GM11168 (cell line): Measurements from ENCODE around the gene PAF1.

Experiments used
- in situ Hi-C: fragments of 300-500 bp; cut with MboI; formaldehyde crosslinking; loops from one replicate; pipeline ENCODE4 v1.12.0; 2022; ENCODE audit warnings: low sequenced_read_pairs; ENCODE audit not compliant: unreplicated experiment

The PAF1 gene

DNA sequence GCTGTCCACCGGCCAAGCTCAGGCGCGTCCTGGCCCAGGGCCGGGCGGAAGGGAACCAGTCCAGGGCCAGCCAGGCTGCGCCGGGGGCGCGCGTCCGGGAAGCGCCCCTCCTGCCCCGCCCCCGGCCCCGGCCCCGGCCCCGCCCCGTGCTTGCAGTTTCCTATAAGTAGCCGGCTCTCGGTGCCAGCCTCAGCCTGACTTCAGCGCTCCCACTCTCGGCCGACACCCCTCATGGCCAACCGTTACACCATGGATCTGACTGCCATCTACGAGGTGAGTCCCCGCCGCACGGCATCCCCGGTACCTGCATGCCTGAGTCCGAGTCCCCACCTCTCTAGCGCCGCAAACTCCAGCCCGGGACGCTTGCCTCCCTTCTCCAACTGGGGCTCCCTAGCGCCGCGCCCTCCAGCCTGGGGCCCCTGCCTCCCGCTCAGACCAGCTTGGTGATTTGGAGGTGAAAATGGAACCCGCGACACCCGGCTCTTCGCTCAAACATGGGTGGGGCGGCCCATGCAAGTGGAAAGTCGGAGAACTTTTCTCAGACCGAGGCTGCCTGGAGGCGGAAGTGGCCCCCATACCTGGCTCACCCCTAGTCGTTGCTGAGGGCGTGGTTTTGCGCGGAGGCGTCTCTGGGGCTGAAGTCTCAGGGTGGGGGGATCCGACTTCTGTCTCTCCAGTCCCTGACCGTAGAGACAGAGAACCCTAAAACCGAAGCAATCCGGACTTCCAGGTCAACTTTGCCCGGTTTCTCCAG lies 15.9 kb upstream of the PAF1 start, which contains the start of gene ZFP36:
TSS of gene ZFP36 (plus strand) at position 192 of the 754 bp plus-strand sequence. CDS start at position 250, 58 bp downstream.
- in situ Hi-C loops, result no loop called here

DNA sequence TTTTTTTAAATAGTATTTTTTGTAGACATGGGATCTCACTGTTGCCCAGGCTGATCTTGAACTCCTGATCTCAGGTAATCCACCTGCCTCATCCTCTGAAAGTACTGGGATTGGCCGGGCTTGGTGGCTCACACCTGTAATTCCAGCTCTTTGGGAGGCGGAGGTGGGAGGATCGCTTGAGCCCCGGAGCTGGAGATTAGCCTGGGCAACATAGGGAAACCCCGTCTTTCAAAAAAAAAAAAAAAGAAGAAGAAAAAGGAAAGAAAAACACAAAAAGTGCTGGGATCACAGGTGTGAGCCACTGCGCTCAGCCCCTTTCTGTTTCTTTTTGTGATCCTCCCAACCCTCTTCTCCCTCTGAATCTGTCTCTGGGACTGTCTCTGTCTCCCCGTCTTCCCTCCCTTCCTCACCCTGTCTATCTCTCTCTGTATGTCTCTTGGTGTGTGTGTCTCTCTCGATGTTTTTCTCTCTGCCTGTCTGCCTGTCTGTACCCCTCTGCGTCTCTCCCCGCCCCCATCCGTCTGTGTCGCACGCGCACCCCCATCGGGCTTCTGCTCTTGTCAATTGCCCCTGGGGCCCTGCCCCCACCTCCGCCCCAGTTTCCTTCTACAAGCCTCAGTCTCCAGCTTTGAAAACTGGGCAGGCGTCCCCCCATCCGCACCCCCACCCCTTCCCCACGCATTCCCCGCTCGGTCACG lies 15.2 kb upstream of the PAF1 start:
- in situ Hi-C loops, result no loop called here

DNA sequence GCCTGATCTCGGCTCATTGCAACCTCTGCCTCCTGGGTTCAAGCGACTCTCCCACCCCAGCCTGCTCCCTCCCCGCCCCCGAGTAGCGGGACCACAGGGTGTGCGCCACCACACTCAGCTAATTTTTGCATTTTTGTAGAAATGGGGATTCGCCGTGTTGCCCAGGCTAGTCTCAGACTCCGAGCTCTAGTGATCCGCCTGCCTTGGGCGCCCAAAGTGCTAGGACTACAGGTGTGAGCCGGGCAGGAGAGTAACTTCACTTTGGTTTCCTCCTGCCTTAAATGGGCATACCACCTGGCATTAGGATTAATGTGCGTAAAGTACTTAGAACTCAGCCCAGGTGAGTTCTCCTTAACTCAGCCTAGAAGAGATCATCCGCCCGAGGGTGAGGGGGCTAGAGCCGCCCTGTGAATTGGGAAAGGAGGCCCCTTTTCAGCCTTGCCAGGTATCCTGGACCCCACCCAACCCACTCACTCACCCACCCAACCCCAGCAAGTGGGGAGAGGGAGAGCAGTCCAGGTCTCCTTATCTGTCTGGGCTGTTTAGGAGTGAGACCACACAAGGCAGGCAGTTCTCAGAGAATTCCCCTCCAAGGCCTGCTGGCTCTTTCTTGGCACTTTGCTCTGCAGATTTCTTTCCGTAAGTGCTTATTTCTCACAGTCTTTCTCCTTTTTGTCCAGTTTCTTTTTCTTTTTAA lies 14.5 kb upstream of the PAF1 start:
- in situ Hi-C loops, result no loop called here

DNA sequence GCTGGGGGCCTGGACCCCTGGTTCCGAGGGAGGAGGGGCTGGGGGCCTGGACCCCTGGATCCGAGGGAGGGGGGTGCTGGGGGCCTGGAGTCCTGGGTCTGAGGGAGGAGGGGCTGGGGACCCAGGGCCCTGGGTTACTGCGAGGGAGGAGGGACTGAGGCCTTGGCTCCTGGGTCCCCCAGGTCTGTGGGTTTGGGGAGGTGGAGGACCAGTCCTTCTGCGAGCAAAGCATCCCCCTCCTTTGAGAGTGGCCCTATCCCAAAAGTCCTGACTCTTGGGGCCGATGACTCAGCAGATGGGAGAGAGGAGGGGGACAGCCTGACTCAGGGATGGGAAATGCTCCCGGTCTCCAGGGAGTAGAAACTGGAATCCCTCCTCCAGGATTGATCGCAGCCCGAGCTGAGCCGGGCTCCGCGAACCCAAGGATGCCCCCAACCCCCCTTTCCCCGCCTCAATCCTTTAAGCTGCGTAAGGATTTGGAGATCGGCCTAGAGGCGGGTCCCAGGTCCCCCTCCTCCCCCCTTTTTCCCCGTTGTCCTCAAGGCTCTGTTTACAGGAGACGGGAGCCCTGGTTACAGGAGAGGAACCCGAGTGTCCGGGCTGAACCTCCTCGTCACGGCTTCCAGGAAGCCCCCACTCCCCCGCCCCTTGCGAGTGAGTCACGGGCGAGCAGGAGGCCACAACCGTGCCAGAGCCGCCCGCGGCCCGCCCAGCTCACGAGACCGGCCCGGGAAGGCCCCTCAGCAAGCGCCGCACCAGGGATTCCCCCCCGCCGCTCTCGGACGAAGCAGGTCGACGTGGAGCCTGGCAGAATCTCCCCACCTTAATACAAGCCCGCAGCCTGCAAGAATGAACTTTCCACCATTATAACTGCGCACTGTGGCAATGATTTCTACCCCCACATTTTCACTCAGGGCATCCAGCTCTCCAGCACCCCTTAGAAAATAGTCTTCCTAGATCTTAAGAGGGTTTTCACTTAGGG lies 12.7 kb upstream of the PAF1 start:
- in situ Hi-C loops, result no loop called here

DNA sequence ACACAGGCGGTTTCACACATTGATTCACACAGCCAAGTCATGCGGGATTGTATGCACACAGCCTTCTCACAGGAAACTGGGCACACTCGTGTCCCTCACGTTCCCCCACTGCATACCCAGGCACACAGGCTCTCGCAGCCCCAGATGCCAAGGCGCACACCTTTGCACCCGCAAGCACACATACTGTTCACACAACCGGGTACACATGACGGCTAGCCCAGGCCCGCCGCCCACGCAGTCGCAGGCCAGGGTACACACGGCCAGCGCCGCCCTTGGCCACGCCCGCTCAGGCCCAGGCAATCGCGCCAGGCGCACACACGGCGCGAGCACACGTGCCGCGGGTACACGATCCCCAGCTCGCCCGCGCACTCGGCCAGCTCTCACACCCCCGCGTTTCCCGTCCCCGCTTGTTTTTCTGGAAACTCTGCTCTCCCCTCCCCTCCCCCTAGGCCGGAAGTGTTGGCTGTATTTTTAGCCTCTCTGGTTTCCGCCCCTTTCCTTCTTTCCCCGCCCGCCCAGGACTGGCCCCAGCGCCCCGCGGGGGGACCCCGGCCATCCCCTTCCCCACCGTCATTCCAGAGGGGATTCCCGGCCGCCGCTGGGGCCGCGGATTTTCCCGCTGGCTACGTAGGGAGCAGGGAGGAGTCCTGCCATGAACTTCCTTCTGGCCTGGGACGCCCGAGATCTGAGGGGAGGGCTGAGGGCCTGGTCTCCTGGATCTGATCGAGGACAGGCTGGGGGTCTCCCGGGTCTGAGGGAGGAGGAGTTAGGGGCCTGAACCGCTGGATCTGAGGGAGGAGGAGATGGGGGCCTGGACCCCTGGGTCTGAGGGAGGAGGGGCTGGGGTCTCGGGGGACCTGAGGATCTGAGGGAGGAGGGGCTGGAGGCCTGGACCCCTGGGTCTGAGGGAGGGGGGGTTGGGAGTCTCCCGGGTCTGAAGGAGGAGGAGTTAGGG lies 11.7 kb upstream of the PAF1 start:
- in situ Hi-C loops, result no loop called here

DNA sequence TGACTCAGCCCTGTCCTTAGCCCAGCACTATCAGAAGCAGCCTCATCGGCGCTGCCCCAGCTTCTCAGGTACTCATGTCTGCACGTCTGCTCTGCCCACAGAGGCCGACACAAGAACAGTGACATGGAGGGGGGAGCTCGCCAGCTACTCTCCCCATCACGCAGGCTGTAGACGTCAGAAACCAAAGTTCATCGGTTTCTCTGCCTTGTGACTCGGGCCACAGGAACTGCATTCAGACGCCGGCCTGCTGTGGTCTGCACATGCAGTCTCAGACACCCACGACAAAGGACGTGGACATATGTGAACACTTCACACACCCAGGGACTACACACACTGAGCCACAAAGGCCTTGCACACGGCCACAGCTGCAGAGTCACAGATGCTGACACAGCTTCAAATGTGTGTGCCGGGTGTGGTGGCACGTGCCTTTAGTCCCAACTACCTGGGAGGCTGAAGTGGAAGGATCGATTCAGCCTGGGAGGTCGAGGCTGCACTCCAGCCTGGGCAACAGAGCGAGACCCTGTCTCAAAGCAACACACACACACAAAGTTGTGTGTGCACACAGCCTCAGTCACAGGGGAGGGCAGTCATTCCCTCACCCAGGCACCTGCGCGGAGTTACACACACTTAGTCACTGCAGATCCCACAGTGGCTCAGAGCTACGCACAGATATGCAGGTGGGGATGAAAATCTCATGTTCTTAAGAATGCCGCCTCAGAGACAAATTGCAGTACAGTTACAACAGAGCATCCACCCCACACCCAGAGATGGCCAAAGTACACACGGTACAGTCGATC lies 10.8 kb upstream of the PAF1 start:
- in situ Hi-C loops, result no loop called here

DNA sequence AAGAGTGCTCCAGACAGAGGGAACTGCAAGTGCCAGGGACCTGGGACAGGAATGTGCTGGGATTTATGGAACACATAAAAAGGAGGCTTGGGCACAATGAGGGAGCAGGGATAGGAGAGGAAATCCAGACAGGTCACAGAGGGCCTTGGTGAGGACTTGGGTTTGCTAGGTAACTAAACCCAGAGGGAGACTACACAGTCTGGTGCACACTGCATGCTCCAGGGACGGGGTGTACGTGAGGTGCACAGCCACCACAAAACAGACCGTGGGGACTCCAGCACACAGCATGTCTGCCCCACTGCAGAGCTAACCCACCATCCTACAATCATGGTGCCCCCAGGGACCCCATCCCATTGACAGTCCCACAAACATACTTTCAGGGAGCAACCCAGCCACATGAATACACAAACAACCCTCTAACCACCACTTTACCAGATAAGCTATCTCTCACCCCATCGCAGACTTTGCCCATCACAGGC lies 10.2 kb upstream of the PAF1 start:
- in situ Hi-C loops, result no loop called here

DNA sequence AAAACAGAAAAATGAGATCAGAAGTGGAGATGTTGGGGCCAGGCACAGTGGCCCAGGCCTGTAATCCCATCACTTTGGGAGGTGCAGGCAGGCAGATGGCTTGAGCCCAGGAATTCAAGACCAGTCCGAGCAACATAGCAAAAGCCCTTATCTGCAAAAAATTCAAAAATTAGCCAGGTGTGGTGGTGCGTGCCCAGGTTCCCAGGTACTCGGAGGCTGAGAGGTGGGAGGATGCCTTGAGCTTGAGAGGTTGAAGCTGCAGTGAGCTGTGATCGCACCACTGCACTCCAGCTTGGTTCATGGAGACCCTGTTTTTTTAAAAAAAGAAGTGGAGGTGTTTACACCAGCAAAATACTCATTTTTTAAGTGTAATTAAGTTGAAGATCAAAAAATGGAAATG lies 9.2 kb upstream of the PAF1 start:
- in situ Hi-C loops, result no loop called here

DNA sequence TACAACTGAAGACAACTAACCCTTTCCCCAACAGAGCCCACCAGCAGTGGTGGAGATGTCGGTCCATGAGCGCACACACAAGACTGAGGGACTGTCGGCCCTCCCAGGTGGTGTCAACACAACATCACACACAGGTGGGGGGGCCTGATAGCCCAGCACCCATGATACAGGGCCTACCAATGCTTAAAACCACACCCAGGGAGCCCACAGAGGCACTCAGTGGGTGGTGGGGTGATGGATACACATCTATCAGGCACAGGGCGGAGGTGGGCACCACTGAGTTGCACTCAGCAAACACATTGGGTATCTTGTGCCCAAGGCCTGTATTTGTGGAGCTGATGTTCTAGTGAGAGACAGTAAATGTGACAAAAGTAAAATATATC lies 8.8 kb upstream of the PAF1 start:
- in situ Hi-C loops, result no loop called here

DNA sequence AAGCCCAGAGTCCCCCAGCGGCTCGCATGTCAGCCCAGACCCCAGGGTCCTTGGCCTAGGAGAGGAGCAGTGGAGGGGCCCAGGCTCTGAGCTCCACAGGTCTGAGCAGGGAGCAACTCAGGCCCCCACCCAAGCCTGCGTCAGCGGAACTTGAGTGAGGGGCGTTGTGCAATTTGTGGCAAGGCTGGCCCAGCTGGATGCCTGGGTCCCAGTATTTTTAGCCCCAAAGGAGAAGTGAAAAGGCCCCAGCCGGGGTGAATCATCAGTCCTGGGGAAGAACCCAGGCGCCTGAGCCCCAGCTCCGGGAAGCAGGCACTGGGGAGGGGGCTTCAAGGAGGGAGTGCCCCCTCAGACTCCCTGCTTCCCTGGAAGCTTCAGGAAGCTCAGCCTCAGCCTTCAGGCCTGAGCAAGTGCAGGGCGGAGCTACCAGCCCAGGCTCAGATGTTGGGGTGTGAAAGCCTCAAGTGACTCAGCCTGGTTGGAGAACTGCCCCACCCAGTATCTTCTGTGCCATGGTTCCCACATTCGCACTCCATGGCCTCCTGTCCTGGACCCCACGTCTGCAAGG lies 7.5 kb upstream of the PAF1 start:
- in situ Hi-C loops, result no loop called here

DNA sequence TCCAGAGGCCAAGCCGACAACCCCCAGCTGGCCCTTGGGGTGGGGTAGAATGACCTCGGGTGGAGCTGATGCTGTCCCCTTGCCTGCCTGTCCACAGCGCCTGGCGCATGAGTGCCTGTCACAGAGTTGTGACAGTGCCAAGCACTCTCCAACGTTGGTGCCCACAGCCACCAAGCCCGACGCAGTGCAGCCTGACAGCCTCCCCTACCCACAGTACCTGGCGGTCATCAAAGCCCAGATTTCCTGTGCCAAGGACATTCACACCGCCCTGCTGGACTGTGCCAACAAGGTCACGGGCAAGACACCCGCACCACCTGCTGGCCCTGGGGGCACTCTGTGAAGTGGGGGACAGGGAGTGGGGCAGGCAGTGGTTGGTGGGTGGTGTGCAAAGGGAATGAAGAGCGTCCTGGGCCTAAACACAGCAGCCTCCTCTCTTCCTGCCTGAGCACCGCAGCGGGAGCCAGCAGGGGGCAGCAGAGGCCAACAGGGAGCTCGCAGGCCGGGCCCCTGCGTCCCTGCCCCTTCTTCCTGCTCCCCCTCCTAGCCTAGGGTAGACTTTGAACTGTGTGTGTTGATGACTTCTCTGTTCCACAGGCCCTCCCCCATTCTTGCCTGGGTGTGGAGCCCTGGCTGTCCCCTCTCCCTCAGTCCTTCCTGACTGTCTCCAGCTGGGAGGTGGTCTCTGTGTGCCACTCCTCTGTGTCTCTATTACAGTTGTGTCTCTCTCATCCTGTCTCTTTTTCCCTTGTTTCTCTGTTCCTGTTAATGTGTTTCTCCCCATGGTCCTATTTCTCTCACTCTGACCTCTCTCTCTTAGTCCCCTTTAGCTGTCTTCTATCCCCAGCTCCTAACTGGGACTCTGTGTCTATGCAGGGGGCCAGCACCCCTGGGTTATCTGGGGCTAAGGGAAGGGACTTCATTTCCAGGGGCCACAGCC lies 6.7 kb upstream of the PAF1 start:
- in situ Hi-C loops, result no loop called here

DNA sequence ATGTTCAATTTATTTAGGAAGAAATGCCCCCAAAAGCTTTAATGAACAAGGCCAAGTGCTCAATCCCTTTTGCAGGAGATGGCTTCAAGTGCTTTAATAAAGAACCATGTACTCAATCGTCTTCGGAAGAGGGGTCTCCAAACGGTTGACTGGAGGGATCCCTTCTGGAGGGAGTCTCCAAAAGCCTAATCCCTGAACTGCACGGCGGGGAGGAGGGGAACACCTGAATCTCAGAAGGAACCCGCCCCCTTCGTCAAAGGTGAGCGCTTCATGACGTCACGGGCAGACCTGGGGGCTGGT lies 505 bp downstream of the PAF1 start:
- in situ Hi-C loops, result no loop called here

DNA sequence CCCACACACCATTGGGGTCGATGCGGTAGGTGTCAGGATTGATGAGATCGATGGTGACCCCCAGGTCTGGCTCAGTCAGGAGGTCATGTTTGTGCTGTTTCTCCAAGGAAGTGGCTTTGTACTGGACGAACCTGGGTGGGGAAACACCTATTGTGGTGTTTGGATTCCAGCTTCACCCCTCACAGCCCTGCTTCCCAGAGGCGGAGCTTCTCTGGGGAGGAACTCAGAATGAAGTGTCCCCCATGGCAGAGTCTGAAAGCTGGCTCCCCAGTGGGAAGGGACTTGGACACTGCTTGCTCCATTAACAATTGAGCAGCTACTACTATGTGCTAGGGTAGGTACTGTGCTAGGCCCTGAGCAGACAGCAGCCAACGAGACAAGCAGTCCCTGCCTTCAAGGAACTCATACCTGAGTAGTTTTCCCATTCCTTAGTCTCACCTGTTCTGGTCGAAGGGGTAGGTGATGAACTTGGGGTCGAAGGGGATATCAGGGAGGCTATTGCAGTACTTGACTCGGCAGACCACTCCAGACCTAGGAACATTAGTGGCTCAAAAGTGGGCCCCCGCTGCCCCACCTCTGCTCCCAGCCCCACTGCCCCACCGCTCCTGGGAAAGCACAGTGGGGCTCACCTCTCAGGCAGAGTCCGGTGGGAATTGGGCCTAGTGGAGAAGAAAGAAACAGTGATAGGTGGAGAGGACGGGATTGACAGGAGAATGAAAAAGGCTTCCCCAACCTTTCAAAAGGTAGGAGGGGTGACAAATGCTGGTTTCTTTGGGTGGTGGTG lies 1.1 kb downstream of the PAF1 start:
- in situ Hi-C loops, result no loop called here

DNA sequence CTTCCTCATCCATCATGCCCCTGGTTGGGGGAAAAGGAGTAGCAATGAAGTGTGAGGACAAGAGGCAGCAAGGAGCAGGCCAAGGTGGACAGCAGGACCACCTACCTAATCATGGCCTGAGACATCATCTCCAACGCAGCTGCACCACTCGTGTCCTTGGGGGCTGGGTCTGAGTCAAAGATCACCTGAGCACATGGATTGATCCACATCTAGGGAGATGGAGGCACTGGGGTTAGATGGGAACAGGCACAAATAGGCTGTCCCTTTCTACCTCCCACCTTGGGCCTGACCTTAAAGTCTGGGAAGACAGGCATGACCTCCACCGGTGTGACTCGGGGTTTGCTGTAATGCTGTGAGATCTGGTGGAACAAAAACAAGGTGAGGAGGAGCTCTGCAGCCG lies 2.2 kb downstream of the PAF1 start:
- in situ Hi-C loops, result no loop called here

DNA sequence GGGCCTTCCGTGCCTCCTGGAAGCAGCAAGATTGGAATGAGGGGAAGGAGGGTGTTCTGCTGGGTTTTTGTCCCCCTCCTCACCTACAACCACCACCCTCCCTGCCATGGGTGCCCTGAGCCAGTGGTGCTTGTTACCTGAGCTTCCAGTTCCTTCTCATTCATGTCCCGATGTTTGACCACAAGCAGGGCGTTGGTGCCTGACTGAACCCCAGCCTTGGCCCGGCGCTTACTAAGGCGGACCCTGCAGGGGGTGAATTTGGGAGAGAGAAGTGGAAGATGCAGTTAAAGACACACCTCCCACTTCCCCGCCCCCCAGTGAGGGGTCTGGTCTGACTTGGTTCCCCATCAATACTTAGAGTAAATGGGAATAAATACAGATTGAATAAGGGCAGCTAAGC lies 4.3 kb downstream of the PAF1 start:
- in situ Hi-C loops, result no loop called here
